ENCODE data around the gene GPC5. TPM values are rescaled to one million over a fixed set of nuclear protein-coding genes. Genes with fewer than 3 reads are reported as not detected.

The GPC5 gene
- total and polyA plus RNA-seq, 2 of the 8 experiments (the other 6 are each of a cell fraction or from before 2014, with no cell fraction given): 0.20 to 0.39 TPM

- Histone ChIP-seq H3K23me2 (ENCODE audit: low read depth, low read length) (no peaks in the 10 kb centered on the region; the same call in 1 of the 2 replicates), H3K79me2 (ENCODE audit: control insufficient read depth in 1 of 2, insufficient read depth in 2 of 2, low read length in 2 of 2) (no peaks in the 10 kb centered on the region), H4K20me1 (replicated peaks in 1 of 2; ENCODE audit: control insufficient read depth in 1 of 2, insufficient read depth in 2 of 2, low read length in 2 of 2) (no peaks in the 10 kb centered on the region), H3K27me3 (replicated peaks in 1 of 4; ENCODE audit: control insufficient read depth in 3 of 4, extremely low read depth in 1 of 4, insufficient read depth in 3 of 4, low read length in 3 of 4) (no peaks in the 10 kb centered on the region), H3K18ac (ENCODE audit: extremely low read depth, low read length) (no peak overlapping the region), H3K4ac (replicated peaks; ENCODE audit: insufficient read length, low read depth, low read length) (no peak overlapping the region), H2BK5ac (ENCODE audit: low read depth, low read length) (no peak overlapping the region), H3K4me2 (ENCODE audit: insufficient read depth in 1 of 2, low read depth in 2 of 2, low read length in 2 of 2) (no peak overlapping the region), H3K14ac (ENCODE audit: insufficient read length) (no peak overlapping the region), H2BK12ac (ENCODE audit: low read depth, low read length) (no peak overlapping the region), H3K9ac (replicated peaks in 1 of 4; ENCODE audit: extremely low read depth in 1 of 4, low read depth in 3 of 4, low read length in 3 of 4) (no peak overlapping the region), H4K5ac (ENCODE audit: insufficient read length, low read depth, low read length) (no peak overlapping the region), H3K56ac (replicated peaks; ENCODE audit: insufficient read length, low read depth, low read length) (no peak overlapping the region), H2BK120ac (replicated peaks; ENCODE audit: low read depth, low read length) (no peak overlapping the region), H4K91ac (replicated peaks; ENCODE audit: insufficient read length, low read length) (no peak overlapping the region), H3K23ac (ENCODE audit: insufficient read length) (no peak overlapping the region), H3K4me1 (replicated peaks in 1 of 4; ENCODE audit: control insufficient read depth in 3 of 4, insufficient read depth in 4 of 4, low read length in 3 of 4) (no peaks in the 10 kb centered on the region), H2BK20ac (ENCODE audit: low read length) (no peak overlapping the region), H3K4me3 (ENCODE audit: extremely low read depth in 1 of 4, insufficient read depth in 2 of 4, low read depth in 3 of 4, low read length in 4 of 4) (no peak overlapping the region), H3K36me3 (ENCODE audit: control insufficient read depth in 2 of 4, insufficient read depth in 4 of 4, low read length in 3 of 4) (no peaks in the 10 kb centered on the region), H3K79me1 (ENCODE audit: low read depth, low read length) (no peaks in the 10 kb centered on the region), H3K27ac (ENCODE audit: low read depth, low read length) (no peak overlapping the region), H4K8ac (ENCODE audit: extremely low read depth, insufficient read depth, low read length) (no peak overlapping the region), H2BK15ac (ENCODE audit: low read length) (no peak overlapping the region), H3K9me3 (ENCODE audit: insufficient read depth in 2 of 2, low read depth in 1 of 2, low read length in 1 of 2) (no peaks in the 10 kb centered on the region), H2AFZ (ENCODE audit: low read length) (no peak overlapping the region), H2AK5ac (ENCODE audit: low read depth, low read length) (no peak overlapping the region)
- ChIA-PET POLR2A (ENCODE audit: partially characterized antibody) (no interaction called here), CTCF (ENCODE audit: partially characterized antibody) (interaction anchor here (0.9 to 3.6 kb wide), 4 partner anchors 9 to 177 kb away, joined by 3 to 16 read pairs (median 5); no protein-coding TSS in a partner anchor)
- DNase-seq (ENCODE audit: low read depth in 1 of 2, low spot score in 2 of 2) (no peak), FAIRE-seq (no peak)
- 92% methylated on average over 5 of the region's 5 CpGs; no CpG with 5 or more reads in 1 of the 2 experiments for WGBS, 2 experiments (ENCODE audit: extremely low coverage in 1 of 2, insufficient coverage in 1 of 2, insufficient read length in 1 of 2, insufficient replicate concordance in 2 of 2, low coverage in 1 of 2, low lambda C conversion rate in 2 of 2, missing lambda C conversion rate in 1 of 2)
- no peak for TF ChIP-seq KDM5A (IDR thresholded peaks at IDR 0.05; ENCODE audit: low read length)
- TF ChIP-seq PHF8 (conservative IDR thresholded peaks at IDR 0.05; ENCODE audit: low read depth, low read length): no peak
- no peak for TF ChIP-seq TCF12 (IDR thresholded peaks at IDR 0.05; ENCODE audit: low read depth, low read length)
- no peak for TF ChIP-seq CEBPB (IDR thresholded peaks at IDR 0.05; ENCODE audit: low read depth, low read length)
- no peak for TF ChIP-seq HDAC2 (IDR thresholded peaks at IDR 0.05; ENCODE audit: borderline replicate concordance in 1 of 2, low read depth in 2 of 2, low read length in 2 of 2)
- no peak for TF ChIP-seq EP300 (IDR thresholded peaks at IDR 0.05; ENCODE audit: borderline replicate concordance in 1 of 2, low read depth in 2 of 2, low read length in 2 of 2)
- TF ChIP-seq FOSL1 (IDR thresholded peaks at IDR 0.05; ENCODE audit: insufficient read depth, low read depth, low read length): no peak
- no peak for TF ChIP-seq MAFK (IDR thresholded peaks at IDR 0.05; ENCODE audit: low read depth, low read length)
- no peak for TF ChIP-seq HDAC6 (IDR thresholded peaks at IDR 0.05; ENCODE audit: low read depth, low read length)
- no peak for TF ChIP-seq SUZ12 (IDR thresholded peaks at IDR 0.05; ENCODE audit: low read length)
- no peak for TF ChIP-seq CBX8 (IDR thresholded peaks at IDR 0.05; ENCODE audit: borderline replicate concordance, low read depth, low read length)
- TF ChIP-seq SIN3A (conservative IDR thresholded peaks at IDR 0.05 in 1 of 2, IDR thresholded peaks at IDR 0.05 in 1 of 2; ENCODE audit: low read depth in 1 of 2, low read length in 2 of 2): no peak
- no peak for TF ChIP-seq NRF1 (IDR thresholded peaks at IDR 0.05; ENCODE audit: low read depth, low read length)
- no peak for TF ChIP-seq RAD21 (IDR thresholded peaks at IDR 0.05 in 1 of 2, conservative IDR thresholded peaks at IDR 0.05 in 1 of 2; ENCODE audit: low read depth in 2 of 2, low read length in 2 of 2)
These were observed 779.5 kb downstream of the GPC5 start for GRCh38 chr13:92177966-92178365.

Data from H1 (cell line).